Breast epithelium (tissue), 3 donors: ENCODE results near the gene OXSR1.

ENCODE experiments used
- POLR2A ChIP-seq: fragments of 450-650 bp; IDR thresholded peaks from one replicate; pipeline ENCODE4 v1.6.1; 2016; ENCODE audit warnings: antibody characterized with exemption, mild to moderate bottlenecking, moderate library complexity
- POLR2AphosphoS5 ChIP-seq, 3 donors: sonication (generic); formaldehyde crosslinking; IDR thresholded peaks; one replicate each; pipeline ENCODE4 v1.6.1; 2017; ENCODE audit warnings: antibody characterized with exemption in 3 of 3

DNA sequence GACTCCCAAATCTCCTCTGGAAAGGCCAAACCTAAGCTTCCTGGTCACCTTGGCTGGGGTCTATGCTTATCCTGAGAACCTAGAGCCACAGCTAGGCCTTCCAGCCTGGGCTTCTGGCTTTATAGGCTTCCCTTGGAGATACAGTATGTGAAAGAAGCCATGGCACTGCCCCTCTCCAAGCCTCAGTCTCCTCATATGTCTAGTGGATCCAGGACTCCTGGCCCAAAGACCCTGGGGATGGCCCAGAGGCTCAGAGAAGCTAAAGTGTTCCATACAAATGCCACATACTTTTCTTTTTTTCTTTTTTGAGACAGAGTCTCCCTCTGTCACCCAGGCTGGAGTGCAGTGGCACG is 37.1 kb upstream of the OXSR1 start:
- no peak for TF ChIP-seq POLR2AphosphoS5 (IDR thresholded peaks at IDR 0.05)
- no peak for TF ChIP-seq POLR2A
